HG03460 (cell line): ENCODE data around the gene NDUFS1.

Experiments
- ATAC-seq: cut with Tn5 transposase; IDR thresholded peaks from one replicate; pipeline ENCODE4 v1.9.1; 2021; ENCODE audit not compliant: unreplicated experiment

NDUFS1 gene

DNA sequence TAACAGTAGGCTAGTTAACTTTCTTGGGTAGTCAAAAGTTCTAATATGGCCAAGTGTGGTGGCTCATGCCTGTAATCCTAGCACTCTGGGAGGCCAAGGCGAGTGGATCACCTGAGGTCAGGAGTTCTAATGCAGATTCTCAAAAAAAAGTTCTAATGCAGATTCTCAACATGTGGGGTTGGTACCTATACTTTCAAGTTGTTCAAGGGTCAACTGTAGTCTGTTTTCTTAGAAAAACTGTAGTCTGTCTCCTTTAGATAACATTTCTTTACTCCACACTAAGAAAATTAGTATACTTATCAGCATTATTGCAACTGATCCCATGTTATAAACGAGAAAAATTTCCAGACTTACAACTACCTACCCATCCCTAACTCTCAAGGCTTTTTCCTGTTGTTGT, 89.8 kb downstream of the NDUFS1 start:
- no peak for ATAC-seq

DNA sequence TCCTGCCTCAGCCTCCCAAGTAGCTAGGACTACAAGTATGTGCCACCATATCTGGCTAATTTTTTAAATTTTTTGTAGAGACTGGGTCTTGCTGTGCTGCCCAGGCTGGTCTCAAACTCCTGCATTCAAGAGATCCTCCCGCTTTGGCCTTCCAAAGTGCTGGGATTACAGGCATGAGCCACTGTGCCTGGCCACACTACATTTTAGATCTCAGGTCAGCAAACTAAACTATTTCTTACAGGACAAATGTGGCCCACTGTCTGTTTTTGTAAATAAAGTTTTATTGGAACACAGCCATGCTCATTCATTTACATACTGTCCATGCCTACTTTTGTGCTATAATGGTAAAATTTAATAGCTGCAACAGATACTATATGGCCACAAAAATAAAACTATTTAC, 91.0 kb downstream of the NDUFS1 start:
- ATAC-seq = no peak
